KMS-11 (cell line): ENCODE data around the gene PTGS2.

Source experiments
- H2AFZ ChIP-seq: fragments of 200-600 bp; sonication (generic); 2 replicates; pipeline ENCODE4 v1.6.1; 2016; ENCODE audit warnings: antibody characterized with exemption, mixed run types, low read depth
- H3K27ac ChIP-seq: fragments of 200-600 bp; sonication (generic); 2 replicates; pipeline ENCODE4 v1.6.1; 2016; ENCODE audit warnings: mild to moderate bottlenecking, mixed run types
- H3K27me3 ChIP-seq: fragments of 200-600 bp; sonication (generic); 2 replicates; pipeline ENCODE4 v1.6.1; 2017; ENCODE audit warnings: mild to moderate bottlenecking, low read depth, mixed run types, moderate library complexity; ENCODE audit not compliant: insufficient read depth
- H3K36me3 ChIP-seq: fragments of 200-600 bp; sonication (generic); 2 replicates; pipeline ENCODE4 v1.6.1; 2017; ENCODE audit warnings: mild to moderate bottlenecking, mixed run types; ENCODE audit not compliant: insufficient read depth
- H3K4me1 ChIP-seq: fragments of 200-600 bp; sonication (generic); 2 replicates; pipeline ENCODE4 v1.6.1; 2016; ENCODE audit warnings: mild to moderate bottlenecking, low read depth, mixed run types; ENCODE audit not compliant: poor library complexity, severe bottlenecking
- H3K4me2 ChIP-seq: fragments of 200-600 bp; sonication (generic); 2 replicates; pipeline ENCODE4 v1.7.0; 2016; ENCODE audit warnings: mild to moderate bottlenecking, mixed run types
- H3K4me3 ChIP-seq: fragments of 200-600 bp; sonication (generic); IDR thresholded peaks from 2 replicates; pipeline ENCODE4 v1.6.1; 2017; ENCODE audit warnings: low read depth, low read length, mixed read lengths; ENCODE audit not compliant: insufficient read depth
- H3K79me2 ChIP-seq: fragments of 200-600 bp; sonication (generic); 2 replicates; pipeline ENCODE4 v1.6.1; 2016; ENCODE audit warnings: low read depth, mixed run types; ENCODE audit not compliant: insufficient read depth
- H3K9ac ChIP-seq: fragments of 200-600 bp; sonication (generic); 2 replicates; pipeline ENCODE4 v1.6.1; 2016; ENCODE audit warnings: mild to moderate bottlenecking, mixed run types
- H4K20me1 ChIP-seq: fragments of 200-600 bp; sonication (generic); 2 replicates; pipeline ENCODE4 v1.6.1; 2016; ENCODE audit warnings: mild to moderate bottlenecking, mixed run types; ENCODE audit not compliant: insufficient read depth
- TF ChIP-seq, protein P1 (sequence below): fragments of 200-600 bp; sonication (generic); conservative IDR thresholded peaks from 2 replicates; pipeline ENCODE4 v1.6.1; 2017; ENCODE audit warnings: low read depth, mild to moderate bottlenecking, antibody characterized with exemption, low read length, moderate library complexity, mixed read lengths

Gene PTGS2

GRCh38 chr1:186710696-186711095 is 30.5 kb upstream of the PTGS2 start:
- TF ChIP-seq, protein P1, sequence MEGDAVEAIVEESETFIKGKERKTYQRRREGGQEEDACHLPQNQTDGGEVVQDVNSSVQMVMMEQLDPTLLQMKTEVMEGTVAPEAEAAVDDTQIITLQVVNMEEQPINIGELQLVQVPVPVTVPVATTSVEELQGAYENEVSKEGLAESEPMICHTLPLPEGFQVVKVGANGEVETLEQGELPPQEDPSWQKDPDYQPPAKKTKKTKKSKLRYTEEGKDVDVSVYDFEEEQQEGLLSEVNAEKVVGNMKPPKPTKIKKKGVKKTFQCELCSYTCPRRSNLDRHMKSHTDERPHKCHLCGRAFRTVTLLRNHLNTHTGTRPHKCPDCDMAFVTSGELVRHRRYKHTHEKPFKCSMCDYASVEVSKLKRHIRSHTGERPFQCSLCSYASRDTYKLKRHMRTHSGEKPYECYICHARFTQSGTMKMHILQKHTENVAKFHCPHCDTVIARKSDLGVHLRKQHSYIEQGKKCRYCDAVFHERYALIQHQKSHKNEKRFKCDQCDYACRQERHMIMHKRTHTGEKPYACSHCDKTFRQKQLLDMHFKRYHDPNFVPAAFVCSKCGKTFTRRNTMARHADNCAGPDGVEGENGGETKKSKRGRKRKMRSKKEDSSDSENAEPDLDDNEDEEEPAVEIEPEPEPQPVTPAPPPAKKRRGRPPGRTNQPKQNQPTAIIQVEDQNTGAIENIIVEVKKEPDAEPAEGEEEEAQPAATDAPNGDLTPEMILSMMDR, result no peak
- H3K4me3 ChIP-seq, result no peak overlapping the region
- H3K4me1 ChIP-seq, result no peaks in the 10 kb centered on the region
- no peaks in the 10 kb centered on the region for H3K27me3 ChIP-seq
- no peak overlapping the region for H2AFZ ChIP-seq
- H3K27ac ChIP-seq, result no peak overlapping the region
- H3K9ac ChIP-seq, result no peak overlapping the region
- no peaks in the 10 kb centered on the region for H4K20me1 ChIP-seq
- no peaks in the 10 kb centered on the region for H3K79me2 ChIP-seq
- H3K36me3 ChIP-seq, result no peaks in the 10 kb centered on the region
- no peak overlapping the region for H3K4me2 ChIP-seq

GRCh38 chr1:186708694-186709097 is 28.5 kb upstream of the PTGS2 start:
- H3K27ac ChIP-seq, result no peak overlapping the region
- TF ChIP-seq, protein P1, result no peak

GRCh38 chr1:186703209-186703766 is 23.1 kb upstream of the PTGS2 start:
- H4K20me1 ChIP-seq, result no peaks in the 10 kb centered on the region
- H3K36me3 ChIP-seq, result no peaks in the 10 kb centered on the region
- TF ChIP-seq, protein P1, result no peak
- H3K4me2 ChIP-seq, result no peak overlapping the region
- no peak overlapping the region for H2AFZ ChIP-seq
- H3K4me3 ChIP-seq, result no peak overlapping the region
- no peaks in the 10 kb centered on the region for H3K79me2 ChIP-seq
- no peak overlapping the region for H3K9ac ChIP-seq
- no peak overlapping the region for H3K27ac ChIP-seq
- H3K4me1 ChIP-seq, result no peaks in the 10 kb centered on the region
- H3K27me3 ChIP-seq, result no peaks in the 10 kb centered on the region

More at GRCh38 chr1:186708694-186709097, 28.5 kb upstream of the PTGS2 start:
- no peaks in the 10 kb centered on the region for H4K20me1 ChIP-seq
- no peak overlapping the region for H3K4me2 ChIP-seq
- H3K4me1 ChIP-seq, result no peaks in the 10 kb centered on the region
- no peak overlapping the region for H2AFZ ChIP-seq
- H3K79me2 ChIP-seq, result no peaks in the 10 kb centered on the region
- no peak overlapping the region for H3K9ac ChIP-seq
- no peaks in the 10 kb centered on the region for H3K36me3 ChIP-seq
- no peaks in the 10 kb centered on the region for H3K27me3 ChIP-seq
- H3K4me3 ChIP-seq, result no peak overlapping the region

DNA sequence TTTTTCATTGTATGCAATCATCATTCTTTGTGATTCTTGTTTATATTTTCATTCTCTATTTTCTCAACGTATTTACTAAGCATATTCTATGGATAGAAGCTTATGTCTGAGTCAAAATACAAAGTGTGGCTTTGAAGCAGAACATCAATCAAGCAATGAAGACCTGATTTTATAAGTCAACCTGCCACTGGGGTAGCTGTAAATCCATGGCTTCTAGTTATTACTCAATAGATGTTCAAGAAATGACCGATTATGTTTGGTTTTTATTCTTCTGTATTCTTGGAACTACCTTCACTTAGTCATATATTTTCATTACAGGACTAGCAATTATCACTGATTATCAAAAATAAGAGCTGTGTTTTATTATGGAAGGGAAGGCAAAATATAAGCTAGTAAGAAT is 20.5 kb upstream of the PTGS2 start:
- no peaks in the 10 kb centered on the region for H3K79me2 ChIP-seq
- no peaks in the 10 kb centered on the region for H3K4me1 ChIP-seq
- TF ChIP-seq, protein P1, result no peak
- H3K27ac ChIP-seq, result no peak overlapping the region
- H4K20me1 ChIP-seq, result no peaks in the 10 kb centered on the region
- H3K4me2 ChIP-seq, result no peak overlapping the region
- no peak overlapping the region for H3K9ac ChIP-seq
- H2AFZ ChIP-seq, result no peak overlapping the region
- H3K27me3 ChIP-seq, result no peaks in the 10 kb centered on the region
- H3K36me3 ChIP-seq, result no peaks in the 10 kb centered on the region
- no peak overlapping the region for H3K4me3 ChIP-seq
